HL-60/S4 treated with phorbol 12-myristate 13-acetate at 8.2 ng/mL for 4 days and 3 days (cell line): ENCODE measurements around the gene CEP170B.
"Not testable (repeated sequence)": the region's sequence is repeated elsewhere in the genome, so short reads cannot be mapped to it uniquely, and the experiment has no call there.

Source experiments
- in situ Hi-C: fragments of 300-500 bp; cut with MboI; formaldehyde crosslinking; loops from 2 replicates; pipeline ENCODE4 v1.15.0; 2022; ENCODE audit warnings: low sequenced_read_pairs

Gene CEP170B

GRCh38 chr14:104888489-104889374, 23.7 kb downstream of the CEP170B start:
- in situ Hi-C loops, result no loop called here

GRCh38 chr14:104889375-104889757, 24.3 kb downstream of the CEP170B start:
- in situ Hi-C loops, result no loop called here

DNA sequence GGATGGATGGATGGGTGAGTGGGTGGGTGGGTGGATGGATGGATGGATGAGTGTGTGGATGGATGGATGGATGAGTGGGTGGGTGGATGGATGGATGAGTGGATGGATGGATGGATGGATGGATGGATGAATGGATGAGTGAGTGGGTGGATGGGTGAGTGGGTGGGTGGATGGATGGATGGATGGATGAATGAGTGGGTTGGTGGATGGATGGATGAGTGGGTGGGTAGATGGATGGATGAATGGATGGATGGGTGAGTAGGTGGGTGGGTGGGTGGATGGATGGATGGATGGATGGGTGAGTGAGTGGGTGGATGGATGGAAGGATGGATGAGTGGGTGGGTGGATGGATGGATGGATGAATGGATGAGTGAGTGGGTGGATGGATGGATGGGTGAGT, 25.2 kb downstream of the CEP170B start:
- in situ Hi-C loops, result not testable (repeated sequence)

DNA sequence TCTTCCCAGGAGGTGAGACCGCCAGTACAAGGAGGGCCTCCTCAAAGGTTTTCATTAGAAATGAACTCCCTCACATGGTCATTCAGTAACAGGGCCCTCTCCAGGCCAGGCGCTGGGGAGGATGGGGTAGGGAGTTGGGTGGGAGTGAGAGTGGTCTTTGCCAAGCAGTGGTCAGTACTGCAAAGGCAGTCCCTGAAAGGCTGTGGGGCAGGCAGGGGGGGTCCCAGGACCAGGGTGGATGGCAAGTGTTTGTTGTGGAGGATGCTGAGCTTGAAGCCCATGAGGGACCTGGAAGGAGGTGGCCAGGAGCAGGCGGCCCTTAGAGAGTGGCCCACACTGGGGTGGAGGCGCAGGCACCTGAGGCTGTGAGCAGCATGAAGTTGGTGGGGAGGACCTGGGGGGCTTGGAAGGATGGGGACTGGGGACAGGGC, 26.1 kb downstream of the CEP170B start:
- in situ Hi-C loops, result no loop called here

- in situ Hi-C loops, result no loop called here
Observed at GRCh38 chr14:104891664-104892530, 26.8 kb downstream of the CEP170B start.

DNA sequence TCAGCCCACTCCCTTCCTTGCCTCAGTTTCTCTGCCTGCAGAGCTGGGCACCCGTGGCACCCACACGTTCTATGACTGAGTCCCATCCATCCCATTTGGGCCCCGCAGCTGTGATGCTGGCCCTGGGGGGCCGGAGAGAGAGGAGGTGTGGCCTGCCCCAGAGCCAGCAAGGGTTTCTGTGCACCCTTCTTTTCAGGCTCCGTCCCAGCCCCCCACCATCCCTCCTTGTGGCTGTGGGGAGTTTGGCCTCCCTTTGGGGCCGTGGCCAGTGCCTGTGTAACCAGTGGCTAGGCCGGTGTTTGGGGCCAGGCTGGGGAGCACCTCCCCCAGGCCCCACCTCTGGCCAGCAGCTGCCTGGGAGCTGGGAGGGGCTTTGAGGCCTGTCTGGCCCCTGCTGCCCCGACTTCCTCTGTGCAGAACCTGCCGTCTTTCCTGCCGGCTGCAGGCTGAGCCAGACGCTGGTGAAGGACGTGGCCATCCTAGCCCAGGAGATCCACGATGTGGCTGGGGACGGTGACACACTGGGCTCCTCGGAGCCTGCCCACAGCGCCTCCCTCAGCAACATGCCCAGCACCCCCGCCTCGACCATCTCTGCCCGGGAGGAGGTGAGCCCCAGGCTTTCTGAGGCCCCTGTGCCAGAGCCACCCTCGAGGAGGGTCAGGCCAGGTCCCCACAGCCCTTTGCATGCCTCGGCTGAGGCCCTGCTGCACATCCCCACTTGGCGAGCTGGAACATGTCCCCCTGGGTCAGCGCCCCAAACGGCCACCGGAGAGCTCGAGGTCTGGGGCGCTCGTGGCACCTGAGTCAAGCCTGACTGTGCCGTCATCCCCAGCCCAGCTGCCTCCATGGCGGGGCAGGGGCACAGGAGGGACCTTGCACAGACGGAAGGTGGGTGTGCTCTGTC, 27.7 kb downstream of the CEP170B start:
- in situ Hi-C loops, result no loop called here

DNA sequence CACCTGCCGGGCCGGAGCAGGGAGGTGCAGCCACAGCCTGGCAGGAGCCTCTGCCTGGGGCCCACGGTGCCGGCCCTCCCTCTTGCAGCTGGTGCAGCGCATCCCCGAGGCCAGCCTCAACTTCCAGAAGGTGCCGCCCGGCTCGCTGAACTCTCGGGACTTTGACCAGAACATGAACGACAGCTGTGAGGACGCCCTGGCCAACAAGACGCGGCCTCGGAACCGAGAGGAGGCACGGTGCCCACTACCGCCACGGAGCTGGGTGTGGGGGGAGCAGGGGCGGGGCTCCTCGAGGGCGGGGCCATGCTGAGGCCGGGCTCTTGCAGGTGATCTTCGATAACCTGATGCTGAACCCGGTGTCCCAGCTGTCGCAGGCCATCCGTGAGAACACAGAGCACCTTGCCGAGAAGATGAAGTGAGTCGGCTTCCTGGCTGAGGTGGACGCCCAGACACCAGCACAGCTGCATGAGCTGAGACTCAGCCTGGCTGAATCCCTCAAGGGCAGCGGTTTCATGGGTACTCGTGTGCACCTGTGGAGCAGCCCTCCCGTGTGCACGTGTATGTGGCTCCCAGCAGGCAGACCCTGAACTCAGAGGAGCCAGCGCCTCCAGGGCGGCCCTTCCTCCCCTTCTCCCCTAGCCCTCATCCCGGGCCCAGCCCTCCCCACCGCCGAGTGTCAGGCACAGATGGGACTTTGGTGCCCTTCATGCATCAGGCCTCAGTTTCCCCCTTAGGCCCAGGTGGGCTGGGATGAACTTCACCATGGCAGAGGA, 28.6 kb downstream of the CEP170B start:
- in situ Hi-C loops, result no loop called here

- in situ Hi-C loops, result no loop called here
Observed at GRCh38 chr14:104894331-104895206, 29.5 kb downstream of the CEP170B start.

- in situ Hi-C loops, result no loop called here
Observed at GRCh38 chr14:104895207-104895785, 30.2 kb downstream of the CEP170B start.

DNA sequence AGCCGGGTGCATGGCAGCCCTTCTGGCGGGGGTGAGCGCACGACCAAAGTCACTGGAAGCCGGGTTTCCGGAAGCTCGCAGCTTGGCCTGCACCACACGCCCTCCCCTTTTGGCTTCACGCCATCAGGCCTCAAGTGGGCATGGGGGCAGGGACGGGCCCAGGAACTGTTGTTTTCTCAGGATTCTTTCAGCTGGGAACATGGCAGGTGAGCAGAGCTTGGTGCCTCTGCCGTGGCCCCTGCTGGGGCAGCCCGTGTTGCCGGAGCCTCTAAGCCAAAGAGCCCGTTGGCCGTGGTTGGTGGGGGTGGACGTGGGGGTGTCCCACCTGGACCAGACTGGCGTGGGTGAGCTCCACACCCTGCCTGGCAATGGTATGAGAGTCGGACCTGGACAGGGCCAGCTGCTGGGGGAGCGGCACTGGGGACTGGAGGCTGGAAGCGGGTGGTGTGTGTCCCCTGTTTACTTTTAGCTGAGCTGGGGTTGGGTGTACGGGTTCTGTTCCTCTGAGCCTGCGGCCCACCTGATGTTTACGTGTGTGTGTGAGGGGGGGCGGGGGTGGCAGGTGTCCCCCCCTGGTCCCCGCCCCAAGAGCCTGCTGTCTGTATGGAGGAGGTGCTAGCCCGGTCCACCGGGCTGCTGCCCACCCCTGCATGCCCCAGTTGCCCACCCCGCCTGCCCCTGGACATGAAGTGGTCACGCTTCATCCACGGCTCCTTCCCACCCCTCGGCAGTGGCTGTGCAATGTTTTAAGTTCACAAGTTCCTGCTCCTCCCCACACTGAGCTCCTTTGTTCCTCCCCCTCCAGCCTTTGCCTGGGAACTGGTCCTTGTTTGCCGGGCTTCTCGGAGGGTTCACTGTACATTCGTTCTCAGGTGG, 31.0 kb downstream of the CEP170B start:
- in situ Hi-C loops, result no loop called here

- in situ Hi-C loops, result no loop called here
Observed at GRCh38 chr14:104897330-104898194, 32.5 kb downstream of the CEP170B start.

DNA sequence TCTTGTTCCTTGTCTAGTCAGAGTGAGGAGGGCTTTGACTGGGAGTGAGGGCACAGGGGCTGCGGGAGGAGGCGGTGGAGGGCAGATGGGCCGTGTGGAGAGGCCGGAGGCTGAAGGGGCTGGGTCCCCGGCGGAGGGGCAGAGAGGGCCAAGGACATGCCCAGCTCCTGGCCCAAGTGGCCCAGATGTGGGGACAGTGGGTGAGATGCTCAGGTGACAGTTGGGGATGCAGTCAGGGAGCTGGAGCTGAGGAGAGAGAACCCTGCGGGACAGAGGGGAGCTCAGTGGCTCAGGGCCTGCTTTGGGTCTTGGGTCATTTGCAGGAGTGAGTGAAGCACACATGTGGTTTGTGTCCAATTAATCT, 33.1 kb downstream of the CEP170B start:
- in situ Hi-C loops, result no loop called here

- in situ Hi-C loops, result no loop called here
Observed at GRCh38 chr14:104898870-104899510, 33.9 kb downstream of the CEP170B start.

- in situ Hi-C loops, result no loop called here
Observed at GRCh38 chr14:104899781-104900180, 34.7 kb downstream of the CEP170B start.

- in situ Hi-C loops, result no loop called here
Observed at GRCh38 chr14:104900639-104901512, 35.8 kb downstream of the CEP170B start.
